Stimulated activated naive CD8-positive, alpha-beta T cell treated with anti-CD3 and anti-CD28 coated beads, Interleukin-15, Interleukin-2, amounts not matched to agents 100 ng/mL and 50 ng/mL, for 24 hours (primary cell): ENCODE results near the gene TUFT1.
"Not testable (repeated sequence)": the region's sequence is repeated elsewhere in the genome, so short reads cannot be mapped to it uniquely, and the experiment has no call there.

ENCODE experiments used
- H3K27ac Mint-ChIP-seq: one replicate; pipeline ENCODE4 v1.8.0; 2021; ENCODE audit warnings: mild to moderate bottlenecking, mixed read lengths
- H3K27me3 Mint-ChIP-seq: one replicate; pipeline ENCODE4 v1.8.0; 2021; ENCODE audit warnings: mixed read lengths
- H3K36me3 Mint-ChIP-seq: one replicate; pipeline ENCODE4 v1.8.0; 2021; ENCODE audit warnings: low read depth, mixed read lengths
- H3K4me1 Mint-ChIP-seq: one replicate; pipeline ENCODE4 v1.8.0; 2021; ENCODE audit warnings: low read depth, mixed read lengths
- H3K4me3 Mint-ChIP-seq: one replicate; pipeline ENCODE4 v1.8.0; 2021; ENCODE audit warnings: mild to moderate bottlenecking, mixed read lengths
- H3K9me3 Mint-ChIP-seq: one replicate; pipeline ENCODE4 v1.8.0; 2021; ENCODE audit warnings: mixed read lengths

The TUFT1 gene

GRCh38 chr1:151604291-151604690 lies 64.2 kb downstream of the TUFT1 start:
- Mint-ChIP-seq H3K36me3 (no peaks in the 10 kb centered on the region), H3K9me3 (no peaks in the 10 kb centered on the region), H3K4me3 (no peak overlapping the region), H3K4me1 (peaks cover 4% of the 10 kb centered on the region), H3K27me3 (peaks cover 23% of the 10 kb centered on the region), H3K27ac (no peak overlapping the region)

DNA sequence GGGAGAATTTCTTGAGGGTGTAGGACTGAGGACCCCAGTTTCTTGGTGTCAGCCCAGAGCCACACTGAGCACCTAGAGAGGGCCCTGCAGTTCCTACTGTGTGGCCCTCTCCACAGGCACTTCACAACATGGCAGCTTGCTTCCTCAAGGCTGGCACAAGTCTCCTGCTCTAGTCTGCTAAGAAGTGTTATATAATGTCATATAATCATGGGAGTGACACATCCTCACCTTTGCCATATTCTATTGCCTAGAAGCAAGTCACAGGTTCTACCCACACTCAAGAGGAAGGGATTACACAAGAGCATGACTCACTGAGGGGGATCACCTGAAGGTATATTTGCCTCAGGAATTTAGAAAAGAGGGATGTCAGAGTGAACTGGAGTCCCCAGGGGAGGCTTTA lies 66.3 kb downstream of the TUFT1 start:
- no peak overlapping the region for H3K27ac Mint-ChIP-seq
- H3K9me3 Mint-ChIP-seq: no peaks in the 10 kb centered on the region
- no peak overlapping the region for H3K4me3 Mint-ChIP-seq
- no peaks in the 10 kb centered on the region for H3K36me3 Mint-ChIP-seq
- peaks cover 8% of the 10 kb centered on the region for H3K4me1 Mint-ChIP-seq
- peaks cover 23% of the 10 kb centered on the region for H3K27me3 Mint-ChIP-seq

DNA sequence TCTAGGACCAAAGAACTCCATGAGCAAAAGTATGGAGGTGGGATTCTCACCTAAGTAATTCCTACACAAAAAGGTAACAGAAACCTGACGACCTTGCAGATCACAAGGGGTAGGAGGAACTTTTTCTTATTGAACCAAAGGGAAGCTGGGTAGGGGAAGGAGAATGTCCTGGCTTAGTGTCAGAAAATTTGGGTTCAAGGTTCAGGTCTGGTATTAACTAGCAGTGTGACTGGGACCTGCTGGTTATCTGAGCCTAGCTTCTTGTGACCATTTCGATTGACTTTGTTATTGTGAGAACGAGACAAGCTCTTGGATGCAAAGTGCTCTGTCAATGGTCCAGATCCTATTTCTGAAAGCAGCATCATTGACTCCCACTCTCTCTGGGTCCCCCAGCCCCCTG lies 66.7 kb downstream of the TUFT1 start:
- Mint-ChIP-seq H3K27me3 (peaks cover 23% of the 10 kb centered on the region), H3K4me3 (no peak overlapping the region), H3K27ac (no peak overlapping the region), H3K36me3 (no peaks in the 10 kb centered on the region), H3K9me3 (no peaks in the 10 kb centered on the region), H3K4me1 (peaks cover 12% of the 10 kb centered on the region)

GRCh38 chr1:151610142-151610541 lies 70.0 kb downstream of the TUFT1 start:
- Mint-ChIP-seq H3K4me3 (no peak overlapping the region), H3K36me3 (no peaks in the 10 kb centered on the region), H3K27ac (no peak overlapping the region), H3K27me3 (peaks cover 12% of the 10 kb centered on the region), H3K9me3 (no peaks in the 10 kb centered on the region), H3K4me1 (peaks cover 38% of the 10 kb centered on the region)

DNA sequence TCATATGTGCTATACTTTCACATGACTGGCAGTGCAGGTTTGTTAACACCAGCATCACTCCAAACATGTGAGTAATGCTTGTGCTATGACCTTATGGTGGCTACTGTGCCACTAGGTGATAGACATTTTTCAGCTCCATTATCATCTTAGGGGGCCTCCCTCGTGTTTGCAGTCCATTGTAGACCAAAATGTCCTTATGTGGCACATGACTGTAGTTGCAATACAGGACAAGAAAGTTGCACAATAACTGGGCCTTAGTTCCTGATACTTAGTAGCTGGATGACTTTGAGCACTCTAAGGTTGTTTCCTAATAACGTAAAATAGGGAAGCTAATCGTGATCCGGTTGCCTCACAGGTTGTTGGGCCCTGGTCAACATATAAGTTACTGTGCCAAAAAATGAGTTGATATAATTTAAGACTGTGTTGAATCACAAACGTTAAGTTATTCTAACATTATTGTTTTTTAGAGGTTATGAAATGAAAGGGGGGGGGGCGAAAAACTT lies 71.2 kb downstream of the TUFT1 start:
- Mint-ChIP-seq H3K27ac (peak overlapping the region; percentile 78), H3K9me3 (no peaks in the 10 kb centered on the region), H3K27me3 (peaks cover 9% of the 10 kb centered on the region), H3K4me3 (peak overlapping the region; percentile 69), H3K4me1 (peaks cover 49% of the 10 kb centered on the region), H3K36me3 (peaks cover 5% of the 10 kb centered on the region)

- Mint-ChIP-seq H3K9me3 (no peaks in the 10 kb centered on the region), H3K36me3 (peaks cover 5% of the 10 kb centered on the region), H3K4me1 (peaks cover 52% of the 10 kb centered on the region), H3K27ac (peak within 1 kb of the TSS; percentile 93), H3K4me3 (peak within 1 kb of the TSS; percentile 96), H3K27me3 (peaks cover 4% of the 10 kb centered on the region)
Measured at GRCh38 chr1:151611832-151612500, 71.9 kb downstream of the TUFT1 start, which contains the start of gene SNX27. Gene SNX27, plus strand, starts transcription at chr1:151612050. Its CDS starts 152 bp downstream, at chr1:151612202.

- Mint-ChIP-seq H3K4me1 (peaks cover 55% of the 10 kb centered on the region), H3K36me3 (peaks cover 5% of the 10 kb centered on the region), H3K27me3 (peaks cover 4% of the 10 kb centered on the region), H3K9me3 (no peaks in the 10 kb centered on the region), H3K27ac (peak overlapping the region; percentile 93), H3K4me3 (peak overlapping the region; percentile 96)
Measured at GRCh38 chr1:151612501-151613281, 72.6 kb downstream of the TUFT1 start.

GRCh38 chr1:151613282-151613780 lies 73.2 kb downstream of the TUFT1 start:
- Mint-ChIP-seq H3K4me1 (peaks cover 60% of the 10 kb centered on the region), H3K4me3 (peak overlapping the region; percentile 96), H3K36me3 (peaks cover 6% of the 10 kb centered on the region), H3K27me3 (peaks cover 1% of the 10 kb centered on the region), H3K27ac (peak overlapping the region; percentile 93), H3K9me3 (no peaks in the 10 kb centered on the region)

- H3K27me3 Mint-ChIP-seq: no peaks in the 10 kb centered on the region
- peaks cover 75% of the 10 kb centered on the region for H3K4me1 Mint-ChIP-seq
- no peaks in the 10 kb centered on the region for H3K9me3 Mint-ChIP-seq
- peaks cover 8% of the 10 kb centered on the region for H3K36me3 Mint-ChIP-seq
- peak overlapping the region; percentile 70 for H3K27ac Mint-ChIP-seq
- peak overlapping the region; percentile 23 for H3K4me3 Mint-ChIP-seq
Measured at GRCh38 chr1:151615711-151616504, 75.8 kb downstream of the TUFT1 start.

GRCh38 chr1:151616505-151616849 lies 76.4 kb downstream of the TUFT1 start:
- Mint-ChIP-seq H3K4me3 (peak overlapping the region; percentile 23), H3K27ac (peak overlapping the region; percentile 45), H3K9me3 (no peaks in the 10 kb centered on the region), H3K27me3 (no peaks in the 10 kb centered on the region), H3K36me3 (peaks cover 8% of the 10 kb centered on the region), H3K4me1 (peaks cover 71% of the 10 kb centered on the region)

DNA sequence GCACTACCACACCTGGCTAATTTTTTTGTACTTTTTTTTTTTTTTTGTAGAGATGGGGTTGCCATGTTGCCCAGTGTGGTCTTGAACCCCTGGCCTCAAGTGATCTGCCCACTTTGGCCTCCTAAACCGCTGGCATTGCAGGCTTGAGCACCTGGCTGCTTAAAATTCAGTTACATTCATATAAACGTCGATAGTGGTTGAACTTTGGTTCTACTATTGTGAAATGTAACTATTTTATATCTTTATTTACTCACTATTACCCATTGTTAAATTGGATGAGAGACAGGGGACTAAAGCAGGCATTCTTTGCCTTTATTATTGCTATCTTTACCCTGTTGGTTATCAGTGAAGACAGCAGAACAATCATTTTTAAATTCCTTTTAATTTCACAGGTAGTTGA lies 77.9 kb downstream of the TUFT1 start:
- H3K4me1 Mint-ChIP-seq: peaks cover 68% of the 10 kb centered on the region
- H3K36me3 Mint-ChIP-seq: peaks cover 13% of the 10 kb centered on the region
- H3K27me3 Mint-ChIP-seq: no peaks in the 10 kb centered on the region
- no peak overlapping the region for H3K4me3 Mint-ChIP-seq
- no peak overlapping the region for H3K27ac Mint-ChIP-seq
- H3K9me3 Mint-ChIP-seq: no peaks in the 10 kb centered on the region

- H3K4me1 Mint-ChIP-seq: peaks cover 63% of the 10 kb centered on the region
- no peak overlapping the region for H3K4me3 Mint-ChIP-seq
- peaks cover 13% of the 10 kb centered on the region for H3K36me3 Mint-ChIP-seq
- H3K9me3 Mint-ChIP-seq: no peaks in the 10 kb centered on the region
- no peak overlapping the region for H3K27ac Mint-ChIP-seq
- H3K27me3 Mint-ChIP-seq: no peaks in the 10 kb centered on the region
Measured at GRCh38 chr1:151618470-151618869, 78.4 kb downstream of the TUFT1 start.

GRCh38 chr1:151618996-151619395 lies 78.9 kb downstream of the TUFT1 start:
- H3K4me3 Mint-ChIP-seq, H3K27ac Mint-ChIP-seq, H3K9me3 Mint-ChIP-seq, H3K27me3 Mint-ChIP-seq: not testable (repeated sequence)
- Mint-ChIP-seq H3K36me3 (peaks cover 13% of the 10 kb centered on the region), H3K4me1 (peaks cover 58% of the 10 kb centered on the region)

- H3K27me3 Mint-ChIP-seq: no peaks in the 10 kb centered on the region
- H3K9me3 Mint-ChIP-seq: no peaks in the 10 kb centered on the region
- H3K4me1 Mint-ChIP-seq: peaks cover 52% of the 10 kb centered on the region
- no peak overlapping the region for H3K4me3 Mint-ChIP-seq
- H3K36me3 Mint-ChIP-seq: peaks cover 13% of the 10 kb centered on the region
- peak overlapping the region; percentile 9 for H3K27ac Mint-ChIP-seq
Measured at GRCh38 chr1:151619489-151620093, 79.5 kb downstream of the TUFT1 start.
